Effector memory CD4-positive, alpha-beta T cell (primary cell): ENCODE measurements around the gene KLHL7.

Experiments
- DNase-seq, 3 donors: peaks; one replicate each; pipeline ENCODE4 v3.0.0-alpha.2; 2020
- H3K27ac ChIP-seq: 2 replicates; pipeline ENCODE4 v1.7.0; 2013; ENCODE audit warnings: mild to moderate bottlenecking, low read length, moderate library complexity; ENCODE audit not compliant: insufficient read depth, poor library complexity, severe bottlenecking
- H3K27me3 ChIP-seq: replicated peaks from 2 replicates; pipeline ENCODE4 v1.7.0; 2013; ENCODE audit warnings: mild to moderate bottlenecking, low read length; ENCODE audit not compliant: insufficient read depth, control insufficient read depth, poor library complexity, severe bottlenecking
- H3K36me3 ChIP-seq: 2 replicates; pipeline ENCODE4 v1.7.0; 2013; ENCODE audit warnings: mild to moderate bottlenecking, low read length, moderate library complexity; ENCODE audit not compliant: control insufficient read depth, insufficient read depth
- H3K4me1 ChIP-seq: 2 replicates; pipeline ENCODE4 v1.7.0; 2013; ENCODE audit warnings: low read length, mild to moderate bottlenecking; ENCODE audit not compliant: control insufficient read depth, insufficient read depth, poor library complexity, severe bottlenecking
- H3K4me3 ChIP-seq: 2 replicates; pipeline ENCODE4 v1.7.0; 2013; ENCODE audit warnings: low read length, low read depth, mild to moderate bottlenecking; ENCODE audit not compliant: insufficient read depth, poor library complexity, severe bottlenecking
- H3K9me3 ChIP-seq: 2 replicates; pipeline ENCODE4 v1.7.0; 2013; ENCODE audit warnings: mild to moderate bottlenecking, low read length, moderate library complexity; ENCODE audit not compliant: control insufficient read depth

Gene KLHL7

GRCh38 chr7:23106823-23107663 is 1.5 kb downstream of the KLHL7 start:
- H3K9me3 ChIP-seq: no peaks in the 10 kb centered on the region
- no peaks in the 10 kb centered on the region for H3K27me3 ChIP-seq
- H3K4me1 ChIP-seq: peaks cover 8% of the 10 kb centered on the region
- no peak overlapping the region for H3K27ac ChIP-seq
- peak overlapping the region; percentile 95 for H3K4me3 ChIP-seq
- no peak for DNase-seq
- no peaks in the 10 kb centered on the region for H3K36me3 ChIP-seq

GRCh38 chr7:23107781-23108180 is 2.2 kb downstream of the KLHL7 start:
- Histone ChIP-seq H3K4me3 (no peak overlapping the region), H3K36me3 (no peaks in the 10 kb centered on the region), H3K4me1 (peaks cover 8% of the 10 kb centered on the region), H3K27ac (no peak overlapping the region), H3K9me3 (no peaks in the 10 kb centered on the region), H3K27me3 (no peaks in the 10 kb centered on the region)
- no peak for DNase-seq

- H3K36me3 ChIP-seq: no peaks in the 10 kb centered on the region
- no peaks in the 10 kb centered on the region for H3K27me3 ChIP-seq
- peaks cover 8% of the 10 kb centered on the region for H3K4me1 ChIP-seq
- no peak overlapping the region for H3K27ac ChIP-seq
- H3K9me3 ChIP-seq: no peaks in the 10 kb centered on the region
- no peak for DNase-seq
- H3K4me3 ChIP-seq: no peak overlapping the region
These were observed 3.4 kb downstream of the KLHL7 start for GRCh38 chr7:23108995-23109394.

GRCh38 chr7:23109470-23109869 is 3.9 kb downstream of the KLHL7 start:
- Histone ChIP-seq H3K9me3 (no peaks in the 10 kb centered on the region), H3K4me3 (no peak overlapping the region), H3K4me1 (peaks cover 8% of the 10 kb centered on the region), H3K36me3 (no peaks in the 10 kb centered on the region), H3K27ac (no peak overlapping the region), H3K27me3 (no peaks in the 10 kb centered on the region)
- DNase-seq: no peak

- H3K9me3 ChIP-seq: no peaks in the 10 kb centered on the region
- no peaks in the 10 kb centered on the region for H3K27me3 ChIP-seq
- H3K27ac ChIP-seq: no peak overlapping the region
- no peaks in the 10 kb centered on the region for H3K4me1 ChIP-seq
- DNase-seq: no peak
- H3K36me3 ChIP-seq: peaks cover 5% of the 10 kb centered on the region
- no peak overlapping the region for H3K4me3 ChIP-seq
These were observed 9.3 kb downstream of the KLHL7 start for GRCh38 chr7:23114896-23115295.

GRCh38 chr7:23115991-23116390 is 10.4 kb downstream of the KLHL7 start:
- no peaks in the 10 kb centered on the region for H3K9me3 ChIP-seq
- DNase-seq: no peak
- H3K4me3 ChIP-seq: no peak overlapping the region
- peaks cover 5% of the 10 kb centered on the region for H3K36me3 ChIP-seq
- H3K4me1 ChIP-seq: no peaks in the 10 kb centered on the region
- H3K27me3 ChIP-seq: no peaks in the 10 kb centered on the region
- no peak overlapping the region for H3K27ac ChIP-seq

- H3K4me1 ChIP-seq: no peaks in the 10 kb centered on the region
- no peak overlapping the region for H3K4me3 ChIP-seq
- no peaks in the 10 kb centered on the region for H3K27me3 ChIP-seq
- no peak overlapping the region for H3K27ac ChIP-seq
- no peak for DNase-seq
- H3K9me3 ChIP-seq: no peaks in the 10 kb centered on the region
- H3K36me3 ChIP-seq: peaks cover 5% of the 10 kb centered on the region
These were observed 12.3 kb downstream of the KLHL7 start for GRCh38 chr7:23117841-23118240.

- no peak overlapping the region for H3K4me3 ChIP-seq
- H3K9me3 ChIP-seq: no peaks in the 10 kb centered on the region
- DNase-seq: no peak
- H3K27me3 ChIP-seq: no peaks in the 10 kb centered on the region
- H3K36me3 ChIP-seq: peaks cover 12% of the 10 kb centered on the region
- no peaks in the 10 kb centered on the region for H3K4me1 ChIP-seq
- no peak overlapping the region for H3K27ac ChIP-seq
These were observed 14.5 kb downstream of the KLHL7 start for GRCh38 chr7:23120106-23120505.

- peaks cover 23% of the 10 kb centered on the region for H3K36me3 ChIP-seq
- H3K9me3 ChIP-seq: no peaks in the 10 kb centered on the region
- H3K4me1 ChIP-seq: no peaks in the 10 kb centered on the region
These were observed 15.6 kb downstream of the KLHL7 start for GRCh38 chr7:23121165-23121564.

GRCh38 chr7:23123007-23123406 is 17.4 kb downstream of the KLHL7 start:
- no peaks in the 10 kb centered on the region for H3K9me3 ChIP-seq
- H3K4me1 ChIP-seq: no peaks in the 10 kb centered on the region
- no peak overlapping the region for H3K27ac ChIP-seq
- H3K4me3 ChIP-seq: no peak overlapping the region
- H3K36me3 ChIP-seq: peaks cover 34% of the 10 kb centered on the region
- DNase-seq: no peak
- no peaks in the 10 kb centered on the region for H3K27me3 ChIP-seq

More at GRCh38 chr7:23121165-23121564, 15.6 kb downstream of the KLHL7 start:
- Histone ChIP-seq H3K27me3 (no peaks in the 10 kb centered on the region), H3K4me3 (no peak overlapping the region), H3K27ac (no peak overlapping the region)
- no peak for DNase-seq
